Loucy (cell line): Measurements from ENCODE around the gene KLHL8.

Source experiments
- CTCF ChIP-seq: fragments of 200-600 bp; sonication (generic); conservative IDR thresholded peaks from 2 replicates; pipeline ENCODE4 v1.5.1; 2014; ENCODE audit warnings: mild to moderate bottlenecking, antibody characterized with exemption, low read length
- EZH2phosphoT487 ChIP-seq: fragments of 200-600 bp; IDR thresholded peaks from 2 replicates; pipeline ENCODE4 v1.6.1; 2018; ENCODE audit warnings: antibody characterized with exemption, mild to moderate bottlenecking, moderate library complexity, borderline replicate concordance

GRCh38 chr4:87112063-87112462 is 108.4 kb downstream of the KLHL8 start:
- no peak for TF ChIP-seq CTCF
- no peak for TF ChIP-seq EZH2phosphoT487
